GM12801 (cell line): ENCODE data around the gene AP2A1.

ENCODE experiments used
- CTCF ChIP-seq: IDR thresholded peaks from one replicate; pipeline ENCODE4 v1.5.1; 2011; ENCODE audit warnings: control low read depth; ENCODE audit not compliant: insufficient read length; ENCODE audit errors: extremely low read depth

Gene AP2A1

GRCh38 chr19:49739933-49740332 is 26.9 kb upstream of the AP2A1 start:
- no peak for TF ChIP-seq CTCF

DNA sequence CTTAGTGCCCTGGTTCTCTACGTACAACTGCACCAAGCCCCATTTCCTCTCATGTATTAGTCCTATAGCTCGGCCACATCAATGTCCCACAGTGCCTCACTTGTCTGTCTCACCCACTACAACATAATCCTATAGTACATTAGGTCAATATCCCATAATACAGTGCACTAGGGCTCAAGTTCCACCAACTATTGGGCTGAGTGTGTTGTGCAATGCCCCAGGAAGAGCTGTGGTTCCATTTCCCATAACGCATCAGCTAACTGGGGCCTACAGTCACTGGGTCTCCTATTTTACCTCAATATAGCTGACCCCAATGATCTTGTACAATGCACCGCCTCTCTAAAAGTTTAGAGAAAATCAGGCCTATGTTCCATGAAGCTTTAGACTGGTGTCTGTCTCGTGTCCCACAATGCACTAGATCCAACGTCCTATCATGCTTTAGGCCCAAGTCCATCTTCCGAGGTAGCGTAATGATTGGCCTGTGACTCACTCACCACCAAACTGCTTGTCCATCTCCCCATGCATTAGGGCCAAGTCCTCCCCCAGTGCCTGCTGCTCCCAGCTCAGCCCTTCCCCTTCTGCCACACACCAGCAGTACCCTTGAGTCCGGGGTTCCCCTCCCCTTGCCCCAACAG is 25.5 kb upstream of the AP2A1 start:
- TF ChIP-seq CTCF = no peak

DNA sequence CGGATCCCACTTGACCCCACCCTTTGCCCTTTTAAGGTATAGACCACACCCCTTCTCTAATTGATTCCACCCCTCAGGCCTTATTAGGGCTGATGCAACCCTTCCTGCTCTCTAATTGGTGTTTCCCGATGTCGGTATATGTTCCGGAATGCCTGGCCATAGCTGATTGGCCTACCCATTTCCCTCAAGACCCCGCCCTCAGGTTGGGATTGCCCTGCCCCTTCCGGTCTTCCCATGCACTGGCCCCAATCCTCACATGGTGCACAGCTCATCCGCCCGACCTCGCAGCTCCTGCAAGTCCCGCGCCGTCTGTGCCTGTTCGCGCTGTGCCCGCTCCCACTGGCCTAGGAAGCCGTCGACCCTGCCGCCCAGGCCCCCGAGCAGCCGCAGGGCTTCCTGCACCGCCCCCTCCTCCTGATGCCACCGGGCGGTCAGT is 21.8 kb upstream of the AP2A1 start:
- TF ChIP-seq CTCF = no peak

GRCh38 chr19:49746206-49746958 is 20.4 kb upstream of the AP2A1 start:
- no peak for TF ChIP-seq CTCF

DNA sequence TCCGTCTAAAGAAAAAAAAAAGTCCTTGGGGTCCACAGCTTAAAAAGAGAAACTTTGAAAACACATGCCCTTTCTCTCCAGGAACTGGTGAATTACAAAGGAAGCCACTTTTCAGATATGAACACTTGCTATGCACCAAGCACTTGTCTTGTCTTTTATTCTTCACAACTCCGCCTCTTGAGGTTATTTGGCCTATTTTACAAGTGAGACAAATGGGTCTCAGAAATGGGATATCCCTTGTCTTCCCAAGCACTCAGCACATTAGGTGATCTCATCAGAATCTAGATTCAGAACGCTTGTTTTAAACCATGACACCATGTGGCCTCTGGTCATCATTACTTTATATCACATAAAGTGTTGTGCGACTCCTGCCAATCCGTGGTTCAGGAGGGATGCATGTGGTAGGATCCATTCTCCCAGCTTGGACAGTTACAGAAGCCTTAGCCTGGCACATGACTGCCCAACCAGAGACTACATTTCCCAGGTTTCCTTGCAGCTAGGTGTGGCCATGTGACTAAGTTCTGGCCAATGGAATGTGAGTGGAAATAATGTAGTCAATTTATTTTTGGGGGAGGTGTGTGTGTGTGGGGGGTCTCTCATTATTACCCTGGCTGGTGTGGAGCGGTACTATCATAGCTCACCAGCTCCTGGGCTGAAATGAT is 17.6 kb upstream of the AP2A1 start:
- TF ChIP-seq CTCF = no peak

DNA sequence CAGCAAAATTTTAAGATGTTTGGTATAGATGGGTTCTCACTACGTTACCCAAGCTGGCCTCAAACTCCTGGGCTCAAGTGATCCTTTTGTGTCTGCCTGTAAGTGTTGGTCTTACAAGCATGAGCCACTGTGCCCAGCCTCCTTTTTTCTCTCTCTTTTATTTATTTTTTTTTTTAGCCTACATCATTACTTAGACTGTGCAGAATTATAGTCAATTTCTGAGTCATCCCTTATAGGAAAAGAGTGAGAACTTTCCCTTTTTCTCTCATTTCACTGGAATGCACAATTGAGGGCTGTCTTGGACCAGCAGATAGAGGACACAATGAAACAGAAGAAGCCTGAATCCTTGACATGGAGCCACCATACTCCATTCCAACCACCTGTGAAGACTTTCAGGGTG is 17.0 kb upstream of the AP2A1 start:
- no peak for TF ChIP-seq CTCF

GRCh38 chr19:49752701-49753100 is 14.1 kb upstream of the AP2A1 start:
- no peak for TF ChIP-seq CTCF
